K562 (cell line): ENCODE measurements around the gene KCNJ9. TPM values are rescaled to one million over a fixed set of nuclear protein-coding genes. Genes with fewer than 3 reads are reported as not detected.

Experiments used
- CREB1 ChIP-seq, 2 experiments: sonication (generic) in 1 of 2; formaldehyde crosslinking in 1 of 2; IDR thresholded peaks; 2 replicates each; pipeline versions ENCODE4 v1.6.1 to v1.8.0; 2012 to 2022; ENCODE audit warnings: inconsistent platforms in 1 of 2, mild to moderate bottlenecking in 1 of 2, missing genetic modification reagents in 1 of 2, moderate library complexity in 1 of 2
- CREM ChIP-seq: IDR thresholded peaks from 2 replicates; pipeline ENCODE4 v1.6.1; 2014; ENCODE audit warnings: antibody characterized with exemption, low read depth
- E2F6 ChIP-seq, 2 experiments: IDR thresholded peaks; 2 replicates each; pipeline ENCODE4 v1.6.1; 2011; ENCODE audit warnings: borderline replicate concordance in 1 of 2, control low read depth in 1 of 2, low read depth in 1 of 2, low read length in 1 of 2, mild to moderate bottlenecking in 1 of 2, mixed read lengths in 1 of 2, moderate library complexity in 1 of 2; ENCODE audit not compliant: insufficient read depth in 1 of 2, insufficient read length in 1 of 2, poor library complexity in 1 of 2, severe bottlenecking in 1 of 2; ENCODE audit errors: extremely low read depth in 1 of 2
- MAZ ChIP-seq, 2 experiments: fragments of 450-650 bp in 1 of 2; sonication (generic) in 1 of 2; formaldehyde crosslinking; IDR thresholded peaks in 1 of 2; conservative IDR thresholded peaks in 1 of 2; 2 replicates each; pipeline versions ENCODE4 v1.4.0 to v1.5.0; 2020; ENCODE audit warnings: mild to moderate bottlenecking in 1 of 2, missing genetic modification reagents in 1 of 2
- MBD2 ChIP-seq: sonication (generic); IDR thresholded peaks from 2 replicates; pipeline ENCODE4 v1.6.1; 2016; ENCODE audit warnings: low read depth, borderline replicate concordance
- NFATC3 ChIP-seq: fragments of 450-650 bp; IDR thresholded peaks from 2 replicates; pipeline ENCODE4 v1.6.1; 2017; ENCODE audit warnings: mild to moderate bottlenecking
- PHF8 ChIP-seq: fragments of 200-600 bp; sonication (generic); IDR thresholded peaks from 2 replicates; pipeline ENCODE4 v1.6.1; 2012; ENCODE audit warnings: mixed run types, mild to moderate bottlenecking, inconsistent platforms, low read length, moderate library complexity, borderline replicate concordance
- PURB ChIP-seq: sonication (generic); formaldehyde crosslinking; IDR thresholded peaks from 2 replicates; pipeline ENCODE4 v1.9.0; 2021; ENCODE audit warnings: low read depth, mild to moderate bottlenecking, missing genetic modification reagents
- RBFOX2 ChIP-seq: fragments of 200-400 bp; formaldehyde crosslinking; IDR thresholded peaks from 2 replicates; pipeline ENCODE4 v1.6.1; 2017; ENCODE audit warnings: low read depth, mild to moderate bottlenecking, low read length, moderate library complexity
- SAP30 ChIP-seq: fragments of 200-600 bp; sonication (generic); IDR thresholded peaks from 2 replicates; pipeline ENCODE4 v1.6.1; 2012; ENCODE audit warnings: borderline replicate concordance, low read depth, mild to moderate bottlenecking, moderate library complexity, low read length, control low read depth, inconsistent platforms; ENCODE audit not compliant: insufficient read depth, poor library complexity, severe bottlenecking
- VEZF1 ChIP-seq: fragments of 200-800 bp; sonication (Bioruptor generic); IDR thresholded peaks from 2 replicates; pipeline ENCODE4 v1.6.1; 2017; ENCODE audit warnings: missing genetic modification characterization, missing compliant biosample characterization
- ZNF785 ChIP-seq: fragments of 250-450 bp; sonication (Bioruptor Pico); IDR thresholded peaks from 2 replicates; pipeline ENCODE4 v1.4.0; 2020; ENCODE audit warnings: mild to moderate bottlenecking
- polyA plus RNA-seq, 8 experiments: library from polyadenylated mRNA; depleted of rRNA in 4 of 8; stranded (reverse) in 5 of 8; unstranded in 3 of 8; fragments of >200 nt; fragmentation: Nextera tagmentation in 2 of 8; fragmentation: Illumina TruSeq in 1 of 8; extraction: Ambion mirVana in 2 of 8; extraction: Trizol in 1 of 8; gene quantifications; 2 replicates each; pipeline versions ENCODE4 v1.2.1 to v1.2.3, GENCODE V29; 2011 to 2014; ENCODE audit warnings: inconsistent platforms in 1 of 8, missing spikeins in 1 of 8
- total RNA-seq, 7 experiments: library from RNA; depleted of rRNA in 6 of 7; stranded (reverse); fragments of >200 nt in 6 of 7; fragmentation: Illumina TruSeq in 2 of 7; extraction: Trizol in 2 of 7; gene quantifications; 2 replicates each; pipeline versions ENCODE4 v1.2.1 to v1.2.3, GENCODE V29; 2011 to 2021; ENCODE audit warnings: low replicate concordance in 1 of 7
- TF ChIP-seq, protein P1 (sequence below): sonication (generic); formaldehyde crosslinking; IDR thresholded peaks from 2 replicates; pipeline ENCODE4 v1.9.0; 2022; ENCODE audit warnings: mild to moderate bottlenecking, missing genetic modification reagents

KCNJ9 gene
- total and polyA plus RNA-seq, 9 of the 15 experiments (the other 6 are each of a cell fraction or from before 2014, with no cell fraction given), result not detected

- peak; percentile 94 for TF ChIP-seq VEZF1
- TF ChIP-seq PHF8, result peak; percentile 38; the same call in 1 of the 2 replicates
- TF ChIP-seq, protein P1, sequence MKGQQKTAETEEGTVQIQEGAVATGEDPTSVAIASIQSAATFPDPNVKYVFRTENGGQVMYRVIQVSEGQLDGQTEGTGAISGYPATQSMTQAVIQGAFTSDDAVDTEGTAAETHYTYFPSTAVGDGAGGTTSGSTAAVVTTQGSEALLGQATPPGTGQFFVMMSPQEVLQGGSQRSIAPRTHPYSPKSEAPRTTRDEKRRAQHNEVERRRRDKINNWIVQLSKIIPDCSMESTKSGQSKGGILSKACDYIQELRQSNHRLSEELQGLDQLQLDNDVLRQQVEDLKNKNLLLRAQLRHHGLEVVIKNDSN (CRISPR knock-in tag), result 0 out of 2 replicates have a peak, but pooled peaks have one; percentile 7
- no peak for TF ChIP-seq ZNF785
- TF ChIP-seq RBFOX2, result peak; percentile 33
- TF ChIP-seq CREB1 (IDR thresholded peaks at IDR 0.05), result no peak
- peak; percentile 14; the same call in 1 of the 2 replicates for TF ChIP-seq CREB1 (CRISPR knock-in tag; IDR thresholded peaks at IDR 0.05)
- peak; percentile 25 to 72; a peak in 3 of 4 replicates for TF ChIP-seq MAZ (CRISPR knock-in tag; conservative IDR thresholded peaks at IDR 0.05 in 1 of 2, IDR thresholded peaks at IDR 0.05 in 1 of 2)
- TF ChIP-seq CREM, result peak; percentile 7; the same call in 1 of the 2 replicates
- TF ChIP-seq PURB (CRISPR knock-in tag), result no peak
- peak; percentile 95 for TF ChIP-seq MBD2
- TF ChIP-seq SAP30, result peak; percentile 31
- no peak for TF ChIP-seq NFATC3
- TF ChIP-seq E2F6 (IDR thresholded peaks at IDR 0.05; ENCODE audit: borderline replicate concordance in 1 of 2, extremely low read depth in 1 of 2, insufficient read depth in 1 of 2, insufficient read length in 1 of 2, low read depth in 1 of 2, low read length in 1 of 2, poor library complexity in 1 of 2, severe bottlenecking in 1 of 2), result peak in 1 of 2 experiments; percentile 27
Measured at GRCh38 chr1:160097911-160098851, 16.8 kb downstream of the KCNJ9 start, which contains the start of gene IGSF8 (continued).
